Stimulated activated CD4-positive, alpha-beta T cell treated with anti-CD3 and anti-CD28 coated beads, Interleukin-4, amount 100 ng/mL, for 24 hours (primary cell): Measurements from ENCODE around the gene GOLGA1.
"Not testable (repeated sequence)": the region's sequence is repeated elsewhere in the genome, so short reads cannot be mapped to it uniquely, and the experiment has no call there.

Source experiments
- DNase-seq: peaks from one replicate; pipeline ENCODE4 v3.0.0-alpha.2; 2020

Gene GOLGA1, protein sequence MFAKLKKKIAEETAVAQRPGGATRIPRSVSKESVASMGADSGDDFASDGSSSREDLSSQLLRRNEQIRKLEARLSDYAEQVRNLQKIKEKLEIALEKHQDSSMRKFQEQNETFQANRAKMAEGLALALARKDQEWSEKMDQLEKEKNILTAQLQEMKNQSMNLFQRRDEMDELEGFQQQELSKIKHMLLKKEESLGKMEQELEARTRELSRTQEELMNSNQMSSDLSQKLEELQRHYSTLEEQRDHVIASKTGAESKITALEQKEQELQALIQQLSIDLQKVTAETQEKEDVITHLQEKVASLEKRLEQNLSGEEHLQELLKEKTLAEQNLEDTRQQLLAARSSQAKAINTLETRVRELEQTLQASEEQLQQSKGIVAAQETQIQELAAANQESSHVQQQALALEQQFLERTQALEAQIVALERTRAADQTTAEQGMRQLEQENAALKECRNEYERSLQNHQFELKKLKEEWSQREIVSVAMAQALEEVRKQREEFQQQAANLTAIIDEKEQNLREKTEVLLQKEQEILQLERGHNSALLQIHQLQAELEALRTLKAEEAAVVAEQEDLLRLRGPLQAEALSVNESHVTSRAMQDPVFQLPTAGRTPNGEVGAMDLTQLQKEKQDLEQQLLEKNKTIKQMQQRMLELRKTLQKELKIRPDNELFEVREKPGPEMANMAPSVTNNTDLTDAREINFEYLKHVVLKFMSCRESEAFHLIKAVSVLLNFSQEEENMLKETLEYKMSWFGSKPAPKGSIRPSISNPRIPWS

DNA sequence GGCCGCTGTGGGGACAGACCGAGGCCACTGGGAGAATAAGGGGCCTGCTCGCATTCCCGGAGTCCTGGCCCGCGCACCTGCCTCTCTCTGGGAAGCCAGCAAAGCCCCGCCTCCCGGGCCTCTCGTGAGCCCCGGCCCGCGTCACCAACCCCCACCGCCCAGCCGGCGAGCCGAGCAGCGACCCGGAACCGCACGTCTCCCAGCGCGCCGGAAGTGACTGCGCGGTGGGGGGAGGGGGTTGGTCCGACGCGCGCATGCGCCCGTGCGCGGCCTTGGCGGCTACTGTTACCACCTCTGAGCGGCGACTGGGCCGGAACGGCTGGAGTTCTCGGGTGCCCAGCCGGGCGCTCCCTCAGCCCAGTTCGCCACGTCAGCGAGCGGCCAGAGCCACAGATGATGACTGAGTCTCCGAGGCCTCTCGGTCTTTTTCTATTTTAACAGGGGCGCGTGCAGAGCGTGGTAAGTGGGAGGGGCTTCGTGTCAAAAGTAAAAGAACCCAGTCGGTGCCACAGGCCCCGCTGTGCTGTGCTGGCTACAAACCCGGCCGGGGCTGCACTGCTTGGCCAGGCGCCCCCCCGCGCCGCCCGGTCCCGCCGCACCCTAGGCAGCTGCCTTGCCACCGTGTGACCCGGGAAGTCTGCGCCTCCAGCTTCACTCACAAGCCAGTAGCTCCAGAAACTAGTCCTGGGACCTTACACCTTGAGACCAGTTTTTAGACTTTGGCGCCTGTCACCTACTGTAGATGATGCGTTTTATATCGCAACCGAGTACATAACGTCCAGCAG, at the start of gene GOLGA1:
GOLGA1 (minus strand) TSS at position 190 of the 785 bp plus-strand sequence. CDS start 2,372 bp downstream, outside the sequence.
- peak; percentile 92 for DNase-seq

DNA sequence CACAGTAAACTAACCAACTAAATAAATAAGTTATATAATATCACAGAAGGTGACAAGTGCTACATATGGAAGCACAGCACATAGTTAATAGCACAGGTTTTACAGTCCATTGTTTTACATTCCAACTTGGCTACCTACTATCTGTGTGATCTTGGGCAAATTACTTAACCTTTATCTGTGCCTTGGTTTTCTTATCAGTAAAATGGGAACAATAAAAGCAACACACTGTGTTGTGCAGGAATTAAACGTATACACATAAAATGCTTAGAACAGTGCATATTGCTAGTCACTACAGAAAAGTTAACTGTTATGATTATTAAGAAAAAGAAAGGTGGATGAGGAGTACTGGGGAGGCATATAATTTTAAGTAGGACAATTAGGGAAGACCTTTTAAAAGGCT, 42.8 kb upstream of the GOLGA1 start:
- no peak for DNase-seq

DNA sequence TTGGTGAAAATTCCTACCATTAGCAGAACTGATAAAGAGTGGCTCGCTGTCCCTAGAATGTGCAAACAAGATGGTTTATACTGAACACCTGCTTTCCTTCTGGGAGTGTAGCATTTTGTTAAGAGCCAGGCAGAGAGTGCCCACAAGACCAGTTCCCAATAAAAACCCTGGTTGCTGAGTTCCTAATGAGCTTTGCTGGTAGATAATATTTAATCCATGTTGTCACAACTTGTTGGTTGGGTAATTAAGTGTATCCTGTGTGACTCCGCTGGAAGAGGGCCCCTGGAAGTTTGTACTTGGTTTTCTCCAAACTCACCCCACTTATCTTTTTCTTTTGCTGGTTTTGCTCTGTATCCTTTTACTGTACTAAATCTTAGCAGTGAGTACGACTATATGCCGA, 39.5 kb upstream of the GOLGA1 start:
- DNase-seq: no peak

DNA sequence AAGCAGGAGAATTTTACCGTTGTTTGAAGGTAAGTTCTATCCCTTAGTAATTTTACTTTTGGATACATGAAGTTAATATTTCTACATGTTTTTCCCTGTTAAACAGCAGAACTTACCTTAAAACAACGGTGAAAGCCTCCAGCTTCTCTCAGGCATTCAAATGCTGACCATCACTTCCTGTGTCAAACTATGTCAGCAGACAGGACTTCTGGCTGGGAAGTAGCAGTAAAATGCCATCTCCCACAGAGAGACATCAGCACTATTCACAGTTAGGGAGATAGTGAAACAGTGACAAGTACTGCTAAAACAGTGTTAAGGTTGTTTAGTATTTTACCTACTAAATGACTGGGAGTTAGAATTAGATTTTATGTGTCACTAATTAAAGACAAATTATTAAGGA, 34.2 kb upstream of the GOLGA1 start:
- DNase-seq: no peak

DNA sequence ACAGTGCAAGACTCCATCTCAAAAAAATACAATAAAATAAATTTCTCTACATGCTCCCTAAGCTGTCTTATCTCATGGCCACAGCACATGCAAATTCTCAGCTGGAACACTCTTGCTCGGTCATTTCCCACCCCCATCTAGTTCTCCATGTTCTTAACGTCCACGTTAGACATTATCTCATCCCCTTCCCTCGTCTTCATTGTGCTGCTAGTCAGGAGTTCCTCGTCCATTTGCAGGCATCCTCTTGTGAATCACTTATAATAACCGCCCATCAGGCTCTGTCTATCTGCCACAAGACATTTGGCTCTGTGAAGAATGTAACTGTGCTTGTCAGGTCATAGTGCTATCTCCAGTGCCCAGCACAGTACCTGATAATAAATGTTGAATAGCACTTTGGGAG, 32.9 kb upstream of the GOLGA1 start:
- no peak for DNase-seq

DNA sequence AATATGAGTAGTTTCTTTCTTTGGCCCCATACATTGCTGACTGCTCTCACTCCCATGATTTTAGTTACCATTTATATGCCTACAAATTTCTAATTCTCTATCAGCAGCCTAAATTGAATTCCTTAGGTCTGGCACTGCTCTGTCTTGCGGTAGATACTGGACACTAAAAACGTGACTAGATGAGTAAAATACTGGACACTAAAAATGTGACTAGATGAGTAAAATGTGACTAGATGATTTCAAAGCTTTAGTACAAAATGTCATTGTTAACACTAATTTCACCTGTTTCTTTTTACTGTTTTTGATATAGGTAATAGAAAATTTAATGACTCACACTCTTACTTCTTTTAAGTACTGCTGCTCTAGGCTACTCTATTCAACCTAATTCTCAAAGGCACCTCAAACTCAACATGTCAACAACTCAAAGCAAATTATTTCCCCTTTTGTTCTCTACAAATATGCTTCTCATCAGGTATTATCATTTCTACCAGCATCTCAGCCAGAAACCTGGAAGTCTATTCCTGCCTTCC, 31.4 kb upstream of the GOLGA1 start:
- DNase-seq: no peak

DNA sequence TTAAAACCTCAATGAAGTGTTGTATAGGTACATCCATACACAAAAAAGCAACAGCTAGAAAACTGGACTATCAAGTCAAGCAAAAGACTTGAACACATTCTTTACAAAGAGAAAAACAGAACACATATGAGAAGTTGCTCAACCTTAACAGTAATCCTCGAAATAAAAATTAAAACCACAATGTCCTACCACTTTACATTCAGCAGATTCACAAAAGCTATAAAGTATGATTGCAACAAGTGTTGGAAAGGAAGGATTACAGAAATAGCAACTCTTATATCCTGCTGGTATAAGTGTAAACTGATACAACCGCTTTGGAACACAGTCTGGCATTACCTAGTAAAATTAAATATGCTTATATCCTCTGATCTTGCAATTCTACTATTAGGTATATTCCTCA, 28.5 kb upstream of the GOLGA1 start:
- DNase-seq: no peak

DNA sequence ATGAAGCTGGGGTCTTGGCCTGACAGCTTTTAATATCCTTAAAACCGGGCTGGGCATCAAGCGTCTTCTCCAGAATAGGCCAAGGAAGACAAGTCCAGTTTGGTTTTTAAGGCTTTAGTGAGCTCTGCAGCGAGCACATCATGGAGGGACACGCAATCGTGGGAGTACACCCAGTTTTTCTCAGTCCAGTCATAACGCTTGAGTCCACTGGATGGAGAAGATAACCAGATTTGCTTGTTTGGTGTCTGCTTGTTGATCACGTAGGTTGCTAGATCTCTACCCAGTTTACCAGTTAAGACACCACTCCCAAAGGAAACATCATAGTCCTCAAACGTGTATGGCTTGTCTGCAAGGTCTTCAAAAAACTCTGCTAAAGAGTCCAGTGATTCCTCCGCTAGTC, 27.4 kb upstream of the GOLGA1 start:
- DNase-seq: no peak

DNA sequence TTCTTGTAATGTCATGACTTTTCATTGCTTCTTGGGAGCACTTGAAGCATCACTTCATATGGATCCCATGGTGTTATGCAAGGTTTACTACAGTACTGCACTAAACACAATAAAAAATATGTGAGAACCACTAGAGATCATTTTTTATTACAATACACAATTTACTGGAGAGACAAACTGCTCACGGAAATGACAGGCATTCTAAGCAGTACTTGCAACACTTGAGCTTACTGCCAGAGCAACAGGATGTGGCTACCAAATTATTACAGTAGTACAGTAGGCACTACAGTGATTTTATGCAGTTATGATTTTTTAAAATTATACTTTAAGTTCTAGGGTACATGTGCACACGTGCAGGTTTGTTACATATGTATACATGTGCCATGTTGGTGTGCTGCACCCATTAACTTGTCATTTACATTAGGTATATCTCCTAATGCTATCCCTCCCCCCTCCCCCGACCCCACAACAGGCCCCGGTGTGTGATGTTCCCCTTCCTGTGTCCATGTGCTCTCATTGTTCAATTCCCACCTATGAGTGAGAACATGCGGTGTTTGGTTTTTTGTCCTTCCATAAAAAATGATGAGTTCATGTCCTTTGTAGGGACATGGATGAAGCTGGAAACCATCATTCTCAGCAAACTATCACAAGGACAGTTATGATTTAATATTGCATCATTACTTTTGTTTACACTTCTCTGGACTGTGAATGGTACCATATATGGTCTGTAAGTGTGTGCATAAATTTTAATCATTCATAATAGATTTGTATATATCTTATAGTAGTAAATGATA, 25.1 kb upstream of the GOLGA1 start:
- peak; percentile 8 for DNase-seq

DNA sequence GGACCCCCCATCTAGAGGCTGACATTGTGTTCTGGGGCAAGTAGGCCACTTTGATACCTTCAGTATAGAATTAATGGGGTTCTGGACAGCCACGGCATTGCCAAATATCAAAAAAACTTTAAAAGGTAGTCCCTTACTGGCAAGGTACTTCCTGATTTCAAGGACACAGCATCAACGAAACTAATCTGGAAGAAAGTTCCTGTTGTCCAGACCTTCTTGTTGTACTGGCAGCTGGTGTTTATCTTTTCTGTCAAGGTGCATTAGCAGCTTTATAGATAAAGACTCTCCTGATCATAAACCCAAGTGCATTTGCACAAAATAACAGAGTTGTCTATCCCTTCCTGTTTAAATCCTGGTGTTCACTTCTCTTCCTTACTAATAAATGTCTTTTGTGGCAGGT, 23.7 kb upstream of the GOLGA1 start:
- DNase-seq: no peak

DNA sequence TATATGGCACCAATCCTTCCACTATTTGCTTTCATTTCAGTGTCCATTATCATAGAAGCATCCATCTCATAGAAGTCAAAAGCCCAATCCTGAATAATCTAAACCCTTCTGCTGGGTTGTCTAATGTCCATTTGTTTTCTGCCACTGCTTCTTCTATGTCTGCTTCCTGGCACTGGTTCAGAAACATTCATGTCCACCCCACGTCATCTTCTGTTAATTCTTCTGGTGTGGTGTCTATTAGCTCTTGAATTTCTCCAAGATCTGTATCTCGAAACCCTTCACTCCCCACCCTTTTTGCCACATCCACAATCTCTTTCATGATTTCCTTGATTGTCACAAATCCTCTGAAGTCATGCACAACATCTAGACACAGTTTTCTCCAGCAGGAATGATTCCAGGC, 23.2 kb upstream of the GOLGA1 start:
- no peak for DNase-seq

DNA sequence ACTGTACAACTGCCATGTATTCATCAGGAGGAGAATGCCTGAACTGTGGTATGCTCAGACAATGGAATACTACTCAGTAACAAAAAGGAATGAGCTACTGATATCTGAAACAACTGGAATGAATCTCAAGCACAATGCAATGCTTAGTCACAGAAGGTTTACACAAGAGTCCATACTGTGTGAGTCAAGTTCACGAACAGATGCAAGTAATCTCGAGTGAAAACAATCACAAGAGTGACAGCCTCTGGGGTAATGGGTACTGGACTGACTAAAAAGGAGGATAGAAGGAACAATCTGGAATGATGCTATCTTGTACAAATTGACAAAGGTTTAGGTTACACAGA, 19.5 kb upstream of the GOLGA1 start:
- no peak for DNase-seq

DNA sequence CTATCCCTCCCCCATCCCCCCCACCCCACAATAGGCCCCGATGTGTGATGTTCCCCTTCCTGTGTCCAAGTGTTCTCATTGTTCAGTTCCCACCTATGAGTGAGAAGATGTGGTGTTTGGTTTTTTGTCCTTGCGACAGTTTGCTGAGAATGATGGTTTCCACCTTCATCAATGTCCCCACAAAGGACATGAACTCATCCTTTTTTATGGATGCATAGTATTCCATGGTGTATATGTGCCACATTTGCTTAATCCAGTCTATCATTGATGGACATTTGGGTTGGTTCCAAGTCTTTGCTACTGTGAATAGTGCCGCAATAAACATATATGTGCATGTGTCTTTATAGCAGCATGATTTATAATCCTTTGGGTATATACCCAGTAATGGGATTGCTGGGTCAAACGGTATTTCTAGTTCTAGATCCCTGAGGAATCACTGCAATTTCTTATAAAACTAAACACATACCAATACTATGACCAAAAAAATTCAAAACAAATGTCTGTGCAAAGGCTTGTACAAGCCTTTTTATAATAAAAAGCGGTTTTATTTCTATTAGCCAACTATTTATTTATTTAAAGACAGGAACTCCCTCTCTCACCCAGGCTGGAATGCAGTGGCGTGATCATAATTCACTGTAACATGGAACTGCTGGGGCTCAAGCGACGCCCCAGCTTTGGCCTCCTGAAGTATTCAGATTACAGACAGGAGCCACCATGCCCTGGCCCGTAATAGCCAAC, 19.0 kb upstream of the GOLGA1 start:
- not testable (repeated sequence) for DNase-seq

DNA sequence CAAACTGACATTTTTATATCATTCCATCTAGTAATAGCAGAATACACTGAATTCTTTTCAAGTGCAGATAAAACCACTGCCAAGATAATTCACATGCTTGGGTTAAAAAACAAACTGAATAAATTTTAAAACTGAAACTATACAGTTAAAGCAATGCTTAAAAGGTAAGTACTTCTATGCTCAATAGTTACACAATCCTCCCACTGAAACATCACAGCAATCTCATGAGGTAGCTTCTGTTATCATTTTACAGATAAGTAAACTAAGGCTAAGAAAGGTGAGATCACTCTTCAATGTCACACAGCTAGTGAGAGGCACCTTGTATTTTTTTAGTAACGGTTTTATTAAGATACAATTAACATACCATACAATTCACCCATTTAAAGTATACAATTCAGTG, 13.4 kb upstream of the GOLGA1 start:
- DNase-seq: no peak

DNA sequence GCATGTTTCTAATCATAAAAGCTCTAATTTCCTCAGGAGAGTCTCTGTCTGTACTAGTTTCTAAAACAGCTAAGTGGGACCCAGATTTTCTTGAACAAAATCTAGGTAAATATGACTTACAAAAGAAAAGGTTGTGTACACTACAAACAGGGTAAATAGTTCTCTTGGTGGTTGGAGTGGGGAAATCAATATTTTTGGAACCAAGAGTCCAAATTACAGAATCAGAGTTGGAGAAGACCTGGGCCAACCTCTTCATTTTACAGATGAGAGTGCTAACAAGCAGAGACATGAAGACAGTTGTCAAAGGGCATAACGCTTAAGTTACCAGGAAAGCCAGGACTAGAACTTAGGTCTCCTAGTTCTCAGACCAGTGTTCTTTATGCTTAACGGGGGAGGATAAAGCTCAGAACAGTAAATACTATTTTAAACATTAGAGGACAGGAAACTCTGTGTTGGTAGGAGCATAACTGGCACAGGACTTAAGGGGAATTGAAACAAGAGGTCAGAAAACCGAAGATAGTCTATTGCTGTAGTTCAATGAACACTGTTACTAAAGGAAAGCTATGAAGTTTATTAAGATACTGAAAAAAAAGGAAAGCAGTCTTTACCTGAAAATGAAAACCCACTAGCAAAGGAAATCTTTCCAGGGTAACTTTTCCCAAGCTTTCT, 9.3 kb upstream of the GOLGA1 start:
- no peak for DNase-seq

DNA sequence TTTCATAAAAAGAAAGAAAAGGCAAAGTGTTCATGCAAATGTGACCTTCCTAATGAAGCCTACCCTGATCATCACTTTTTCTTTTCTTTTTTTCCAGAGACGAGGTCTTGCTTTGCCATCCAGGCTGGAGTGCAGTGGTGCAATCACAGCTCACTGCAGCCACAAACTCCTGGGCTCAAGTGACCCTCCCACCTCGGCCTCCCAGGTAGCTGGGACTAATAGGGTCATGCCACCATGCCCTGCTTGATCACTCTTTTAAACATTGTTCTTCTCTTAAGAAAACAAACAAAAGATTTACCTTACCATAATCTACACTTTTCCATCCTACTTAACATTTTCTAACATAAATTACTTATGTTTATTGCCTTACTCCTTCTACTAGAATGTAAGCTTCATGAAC, 8.5 kb upstream of the GOLGA1 start:
- DNase-seq: no peak

DNA sequence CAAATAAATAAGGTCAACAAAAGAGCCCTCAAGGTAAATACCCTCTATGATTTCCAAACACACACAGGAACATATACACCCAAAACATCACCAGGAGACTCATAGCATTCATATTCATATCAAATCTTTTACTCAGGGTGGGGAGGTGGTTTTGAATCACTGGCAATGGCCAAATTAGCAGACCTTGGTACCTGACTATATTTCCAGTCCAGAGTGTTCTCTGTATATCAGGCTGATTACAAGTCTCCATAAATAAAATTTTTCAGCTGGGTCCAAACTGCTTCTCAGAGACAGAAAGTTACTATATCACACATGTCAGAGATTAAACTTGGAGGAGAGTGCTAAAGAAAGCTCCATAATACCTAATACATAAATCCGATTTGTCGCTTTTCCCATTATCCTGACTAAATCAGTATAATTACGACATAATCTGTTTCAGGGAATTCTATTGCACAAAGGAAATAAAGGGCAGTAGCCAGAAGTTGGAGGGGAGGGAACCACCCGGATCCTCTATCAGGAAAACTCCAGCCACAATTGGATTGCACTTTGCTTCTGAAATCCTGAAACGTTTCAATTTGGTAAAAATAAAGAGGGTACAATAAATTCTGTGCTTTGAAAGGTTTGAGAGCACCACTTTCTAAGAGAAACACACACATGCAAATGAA, 7.0 kb upstream of the GOLGA1 start:
- no peak for DNase-seq

DNA sequence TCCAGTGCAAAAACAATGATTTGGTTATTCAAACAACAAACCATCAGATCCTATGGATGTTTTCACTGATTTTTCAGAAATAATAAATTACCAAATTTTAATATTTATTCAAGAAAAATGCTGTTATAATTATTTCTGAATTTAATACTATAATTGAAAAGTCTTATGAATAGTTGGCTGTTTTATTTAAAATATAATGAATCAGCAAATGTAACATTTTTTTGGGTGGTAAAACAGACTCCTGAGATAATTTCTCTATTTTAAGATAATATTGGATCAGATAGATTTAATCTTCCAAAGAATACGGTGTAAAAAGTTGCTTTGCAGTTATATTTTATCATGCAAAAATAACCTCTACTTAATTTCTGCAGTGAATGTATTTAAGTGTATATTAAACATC, 5.3 kb upstream of the GOLGA1 start:
- no peak for DNase-seq

DNA sequence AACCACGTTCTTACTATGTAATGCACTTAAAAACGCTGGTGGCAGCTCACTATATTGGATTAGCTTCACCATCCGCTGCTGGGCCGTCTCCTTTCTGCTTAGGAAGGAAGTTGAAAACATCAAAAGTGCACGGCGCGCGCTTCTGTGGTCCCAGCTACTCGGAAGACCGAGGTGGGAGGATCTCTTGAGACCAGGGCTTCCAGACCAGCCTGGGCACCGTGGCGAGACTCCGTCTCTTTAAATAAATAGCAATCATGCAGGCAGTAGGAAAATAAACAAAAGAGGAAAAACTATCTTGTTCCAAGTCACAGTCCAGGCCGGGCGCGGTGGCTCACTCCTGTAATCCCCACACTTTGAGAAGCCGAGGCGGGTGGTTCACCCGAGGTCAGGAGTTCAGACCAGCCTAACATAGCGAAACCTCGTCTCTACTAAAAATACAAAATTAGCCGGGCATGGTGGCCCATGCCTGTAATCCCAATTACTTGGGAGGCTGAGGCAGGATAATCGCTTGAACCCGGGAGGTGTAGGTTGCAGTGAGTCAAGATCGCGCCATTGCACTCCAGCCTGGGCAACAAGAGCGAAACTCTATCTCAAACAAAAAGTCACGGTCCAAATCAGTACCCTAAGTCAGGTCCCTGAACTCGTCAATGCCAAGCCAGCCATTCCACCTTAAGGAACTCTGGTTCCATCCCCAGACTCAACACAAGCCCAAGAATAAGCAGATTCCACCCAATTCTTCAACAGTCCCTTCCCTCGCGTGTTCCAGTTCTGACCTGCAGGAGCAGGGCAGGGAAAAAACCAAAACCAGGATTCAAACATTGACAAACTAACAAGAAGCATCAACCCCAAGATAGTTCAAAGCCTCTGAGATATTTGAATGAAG, 1.0 kb upstream of the GOLGA1 start:
- peak; percentile 62 for DNase-seq

DNA sequence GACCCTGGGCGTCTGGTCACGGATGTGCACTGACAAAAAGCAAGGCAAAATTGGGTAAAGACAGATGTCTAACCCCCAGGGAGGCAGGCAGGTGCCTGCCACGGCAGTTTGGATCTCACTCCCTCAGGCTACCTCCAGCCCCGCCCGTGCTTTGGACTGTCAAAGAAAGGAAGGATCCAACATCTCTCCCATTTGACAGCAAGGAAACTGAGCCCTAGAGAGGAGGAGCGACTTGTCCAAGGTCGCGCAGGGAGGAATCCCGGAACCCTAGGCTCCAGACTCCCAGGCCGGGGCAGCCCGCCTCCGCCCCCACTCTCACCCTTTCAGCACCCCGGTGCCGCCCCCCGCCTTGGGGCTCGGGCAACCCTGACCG, 376 bp downstream of the GOLGA1 start:
- DNase-seq: no peak
